Lower leg skin (tissue), 3 donors: ENCODE data around the gene TAS2R16.

Experiments used
- CTCF ChIP-seq, 3 donors: fragments of 450-650 bp; IDR thresholded peaks; one replicate each; pipeline ENCODE4 v1.5.1; 2016; ENCODE audit warnings: antibody characterized with exemption in 3 of 3, mild to moderate bottlenecking in 3 of 3, moderate library complexity in 2 of 3
- POLR2A ChIP-seq, 2 donors: fragments of 450-650 bp; IDR thresholded peaks; one replicate each; pipeline ENCODE4 v1.6.1; 2016 to 2017; ENCODE audit warnings: antibody characterized with exemption in 2 of 2, mild to moderate bottlenecking in 1 of 2, moderate library complexity in 1 of 2

DNA sequence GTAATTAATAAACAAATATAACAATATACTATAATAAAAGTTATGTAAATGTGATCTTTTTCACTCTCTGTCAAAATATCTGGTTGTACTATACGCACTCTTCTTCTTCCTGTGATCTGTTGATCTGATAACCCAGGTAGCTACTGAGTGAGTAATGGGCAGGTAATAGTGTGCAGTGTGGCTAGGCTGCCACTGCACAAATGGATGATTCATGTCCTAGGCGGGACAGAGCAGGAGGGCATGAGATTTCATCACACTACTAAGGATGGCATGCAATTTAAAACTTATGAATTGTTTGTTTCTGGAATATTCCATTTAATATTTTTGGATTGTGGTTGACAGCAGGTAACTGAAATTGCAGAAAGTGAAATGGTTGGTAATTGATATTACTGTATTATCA lies 44.5 kb downstream of the TAS2R16 start:
- TF ChIP-seq CTCF (IDR thresholded peaks at IDR 0.05) (no peak), POLR2A (IDR thresholded peaks at IDR 0.05) (no peak)
